ENCODE data around the gene ZNF296. TPM values are rescaled to one million over a fixed set of nuclear protein-coding genes. Genes with fewer than 3 reads are reported as not detected.
A peak's percentile ranks its signal among the peaks of the same experiment; 100 is the strongest.

The ZNF296 gene
- total and polyA plus RNA-seq, 2 of the 13 experiments (the other 11 are each of a cell fraction or from before 2014, with no cell fraction given), result 0.26 to 0.62 TPM

DNA sequence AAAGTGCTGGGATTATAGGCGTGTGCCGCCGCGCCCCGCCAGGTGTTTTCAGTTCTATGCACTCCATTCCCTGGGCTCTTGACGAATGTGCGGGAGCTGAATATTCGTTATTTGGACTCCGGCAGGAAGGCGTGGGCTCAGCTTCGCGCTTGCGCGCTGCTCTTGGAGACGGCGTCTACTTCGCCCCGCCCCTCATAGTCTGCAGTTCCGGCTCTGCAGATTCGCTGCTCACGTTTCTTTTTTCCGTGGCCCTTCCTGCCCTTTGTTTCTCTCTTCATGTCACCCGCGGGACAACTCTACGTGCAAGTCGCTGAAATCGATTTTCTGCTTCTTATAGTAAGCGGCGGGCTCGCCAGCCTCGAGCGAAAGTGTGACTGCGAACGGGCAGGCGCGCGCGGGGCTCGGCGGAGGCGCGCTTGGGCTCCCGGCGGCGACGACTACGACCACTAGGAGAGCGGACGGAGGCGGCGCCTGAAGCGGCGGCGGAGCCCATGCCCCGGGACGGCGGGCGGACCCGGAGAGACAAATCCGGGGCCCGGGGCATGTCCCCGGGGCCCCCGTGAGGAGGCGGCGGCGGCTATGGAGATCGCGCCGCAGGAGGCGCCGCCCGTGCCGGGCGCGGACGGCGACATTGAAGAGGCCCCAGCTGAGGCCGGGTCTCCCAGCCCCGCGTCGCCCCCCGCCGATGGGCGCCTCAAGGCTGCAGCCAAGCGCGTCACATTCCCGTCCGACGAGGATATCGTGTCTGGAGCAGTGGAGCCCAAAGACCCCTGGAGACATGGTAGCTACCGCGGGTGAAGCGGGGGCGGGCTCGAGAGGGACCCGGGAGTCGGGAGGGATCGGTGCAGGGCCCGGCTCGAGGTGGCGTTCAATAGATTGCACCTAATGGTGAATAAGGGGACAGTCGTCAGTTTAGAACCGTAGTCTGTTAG is 16.7 kb upstream of the ZNF296 start, which contains the start of gene PPP1R37 (continued):
- TF ChIP-seq, protein P1, sequence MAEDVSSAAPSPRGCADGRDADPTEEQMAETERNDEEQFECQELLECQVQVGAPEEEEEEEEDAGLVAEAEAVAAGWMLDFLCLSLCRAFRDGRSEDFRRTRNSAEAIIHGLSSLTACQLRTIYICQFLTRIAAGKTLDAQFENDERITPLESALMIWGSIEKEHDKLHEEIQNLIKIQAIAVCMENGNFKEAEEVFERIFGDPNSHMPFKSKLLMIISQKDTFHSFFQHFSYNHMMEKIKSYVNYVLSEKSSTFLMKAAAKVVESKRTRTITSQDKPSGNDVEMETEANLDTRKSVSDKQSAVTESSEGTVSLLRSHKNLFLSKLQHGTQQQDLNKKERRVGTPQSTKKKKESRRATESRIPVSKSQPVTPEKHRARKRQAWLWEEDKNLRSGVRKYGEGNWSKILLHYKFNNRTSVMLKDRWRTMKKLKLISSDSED (CRISPR knock-in tag; IDR thresholded peaks at IDR 0.05), result no peak
- TF ChIP-seq DBP (CRISPR knock-in tag; IDR thresholded peaks at IDR 0.05; ENCODE audit: not compliant biosample characterization) (peak; percentile 28), ZBTB25 (CRISPR knock-in tag; IDR thresholded peaks at IDR 0.05) (peak; percentile 91), KDM5A (IDR thresholded peaks at IDR 0.05; ENCODE audit: borderline replicate concordance, low read length) (peak; percentile 97), GPN1 (CRISPR knock-in tag; IDR thresholded peaks at IDR 0.05; ENCODE audit: borderline replicate concordance) (no peak), ZNF142 (CRISPR knock-in tag; IDR thresholded peaks at IDR 0.05) (no peak), CSRNP2 (CRISPR knock-in tag; conservative IDR thresholded peaks at IDR 0.05; ENCODE audit: low read depth) (no peak), SMAD1 (CRISPR knock-in tag; IDR thresholded peaks at IDR 0.05; ENCODE audit: borderline replicate concordance, low read depth) (peak; percentile 84; the same call in 1 of the 2 replicates), ZNF780A (CRISPR knock-in tag; IDR thresholded peaks at IDR 0.05) (peak; percentile 55; the same call in 1 of the 2 replicates), ARNT (IDR thresholded peaks at IDR 0.05) (no peak), SATB2 (CRISPR knock-in tag; IDR thresholded peaks at IDR 0.05) (no peak), NR2F2 (IDR thresholded peaks at IDR 0.05; ENCODE audit: borderline replicate concordance, low read depth) (no peak; the same call in 1 of the 2 replicates), PHF21A (CRISPR knock-in tag; IDR thresholded peaks at IDR 0.05) (peak; percentile 90), ZNF75D (CRISPR knock-in tag; IDR thresholded peaks at IDR 0.05; ENCODE audit: borderline replicate concordance) (peak; percentile 34; the same call in 1 of the 2 replicates), ZNF343 (CRISPR knock-in tag; IDR thresholded peaks at IDR 0.05) (no peak)
- TF ChIP-seq, protein P2, sequence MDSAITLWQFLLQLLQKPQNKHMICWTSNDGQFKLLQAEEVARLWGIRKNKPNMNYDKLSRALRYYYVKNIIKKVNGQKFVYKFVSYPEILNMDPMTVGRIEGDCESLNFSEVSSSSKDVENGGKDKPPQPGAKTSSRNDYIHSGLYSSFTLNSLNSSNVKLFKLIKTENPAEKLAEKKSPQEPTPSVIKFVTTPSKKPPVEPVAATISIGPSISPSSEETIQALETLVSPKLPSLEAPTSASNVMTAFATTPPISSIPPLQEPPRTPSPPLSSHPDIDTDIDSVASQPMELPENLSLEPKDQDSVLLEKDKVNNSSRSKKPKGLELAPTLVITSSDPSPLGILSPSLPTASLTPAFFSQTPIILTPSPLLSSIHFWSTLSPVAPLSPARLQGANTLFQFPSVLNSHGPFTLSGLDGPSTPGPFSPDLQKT (CRISPR knock-in tag; IDR thresholded peaks at IDR 0.05; ENCODE audit: borderline replicate concordance), result no peak
